HepG2 (cell line): ENCODE data around the gene ATP11A. TPM values are rescaled to one million over a fixed set of nuclear protein-coding genes. Genes with fewer than 3 reads are reported as not detected.

Experiments used
- ARID2 ChIP-seq: sonication (generic); formaldehyde crosslinking; IDR thresholded peaks from 2 replicates; pipeline ENCODE4 v1.8.1; 2022; ENCODE audit warnings: mild to moderate bottlenecking, missing genetic modification reagents, borderline replicate concordance
- ATF7-NPFF ChIP-seq: sonication (generic); formaldehyde crosslinking; IDR thresholded peaks from 2 replicates; pipeline ENCODE4 v1.8.1; 2023; ENCODE audit warnings: mild to moderate bottlenecking, low read depth, missing genetic modification reagents, moderate library complexity
- CC2D1A ChIP-seq: sonication (generic); formaldehyde crosslinking; IDR thresholded peaks from 2 replicates; pipeline ENCODE4 v1.8.1; 2023; ENCODE audit warnings: mild to moderate bottlenecking, missing genetic modification reagents
- DRAP1 ChIP-seq: IDR thresholded peaks from 2 replicates; pipeline ENCODE4 v1.6.1; 2016; ENCODE audit warnings: missing genetic modification reagents, missing compliant biosample characterization
- FOSL2 ChIP-seq: sonication (generic); formaldehyde crosslinking; IDR thresholded peaks from 2 replicates; pipeline ENCODE4 v1.4.0; 2020; ENCODE audit warnings: missing genetic modification reagents
- FOXA3 ChIP-seq: IDR thresholded peaks from 2 replicates; pipeline ENCODE4 v1.6.1; 2016; ENCODE audit warnings: missing genetic modification reagents, missing compliant biosample characterization
- FOXK1 ChIP-seq: sonication (generic); formaldehyde crosslinking; IDR thresholded peaks from 2 replicates; pipeline ENCODE4 v1.4.0; 2020; ENCODE audit warnings: low read depth, missing genetic modification reagents, borderline replicate concordance
- GPN1 ChIP-seq: sonication (generic); formaldehyde crosslinking; IDR thresholded peaks from 2 replicates; pipeline ENCODE4 v1.5.1; 2020; ENCODE audit warnings: missing genetic modification reagents, borderline replicate concordance
- GZF1 ChIP-seq: sonication (generic); formaldehyde crosslinking; IDR thresholded peaks from 2 replicates; pipeline ENCODE4 v1.5.1; 2020; ENCODE audit warnings: mild to moderate bottlenecking, missing genetic modification reagents
- HOMEZ ChIP-seq: IDR thresholded peaks from 2 replicates; pipeline ENCODE4 v1.6.1; 2016; ENCODE audit warnings: low read depth
- KLF12 ChIP-seq: sonication (generic); formaldehyde crosslinking; IDR thresholded peaks from 2 replicates; pipeline ENCODE4 v1.4.0; 2020; ENCODE audit warnings: missing genetic modification reagents, borderline replicate concordance
- KMT2A ChIP-seq: sonication (generic); formaldehyde crosslinking; IDR thresholded peaks from 2 replicates; pipeline ENCODE4 v1.4.0; 2020; ENCODE audit warnings: missing genetic modification reagents
- NCOA5 ChIP-seq: sonication (generic); formaldehyde crosslinking; IDR thresholded peaks from 2 replicates; pipeline ENCODE4 v1.4.0; 2020; ENCODE audit warnings: missing genetic modification reagents
- NFE2L2 ChIP-seq: fragments of 150-350 bp; IDR thresholded peaks from 2 replicates; pipeline ENCODE4 v1.6.1; 2014; ENCODE audit warnings: low read length
- RFXANK ChIP-seq: IDR thresholded peaks from 2 replicates; pipeline ENCODE4 v1.6.1; 2016
- SP5 ChIP-seq: IDR thresholded peaks from 2 replicates; pipeline ENCODE4 v1.6.1; 2016; ENCODE audit warnings: low read depth, borderline replicate concordance
- STAG1 ChIP-seq: sonication (generic); formaldehyde crosslinking; IDR thresholded peaks from 2 replicates; pipeline ENCODE4 v1.4.0; 2020; ENCODE audit warnings: missing genetic modification reagents
- TAF1 ChIP-seq: sonication (generic); formaldehyde crosslinking; IDR thresholded peaks from 2 replicates; pipeline ENCODE4 v1.4.0; 2020; ENCODE audit warnings: missing genetic modification reagents
- ZBTB7A ChIP-seq: sonication (generic); formaldehyde crosslinking; IDR thresholded peaks from 2 replicates; pipeline ENCODE4 v1.8.0; 2022; ENCODE audit warnings: mild to moderate bottlenecking, missing genetic modification reagents
- ZNF256 ChIP-seq: sonication (generic); formaldehyde crosslinking; conservative IDR thresholded peaks from 2 replicates; pipeline ENCODE4 v1.4.0; 2020; ENCODE audit warnings: missing genetic modification reagents
- ZNF33B ChIP-seq: sonication (generic); formaldehyde crosslinking; IDR thresholded peaks from 2 replicates; pipeline ENCODE4 v1.5.1; 2020; ENCODE audit warnings: mild to moderate bottlenecking, missing genetic modification reagents
- ZNF552 ChIP-seq: sonication (generic); formaldehyde crosslinking; IDR thresholded peaks from 2 replicates; pipeline ENCODE4 v1.9.0; 2022; ENCODE audit warnings: missing genetic modification reagents, mild to moderate bottlenecking, borderline replicate concordance
- ZNF567 ChIP-seq: sonication (generic); formaldehyde crosslinking; IDR thresholded peaks from 2 replicates; pipeline ENCODE4 v1.8.1; 2023; ENCODE audit warnings: mild to moderate bottlenecking, missing genetic modification reagents, borderline replicate concordance
- ZNF580 ChIP-seq: IDR thresholded peaks from 2 replicates; pipeline ENCODE4 v1.6.1; 2016; ENCODE audit warnings: low read depth, borderline replicate concordance
- ZNF710 ChIP-seq: sonication (generic); formaldehyde crosslinking; IDR thresholded peaks from 2 replicates; pipeline ENCODE4 v1.5.0; 2020; ENCODE audit warnings: mild to moderate bottlenecking, missing genetic modification reagents, borderline replicate concordance
- ZNF878 ChIP-seq: sonication (generic); formaldehyde crosslinking; IDR thresholded peaks from 2 replicates; pipeline ENCODE4 v1.8.1; 2023; ENCODE audit warnings: mild to moderate bottlenecking, missing genetic modification reagents, moderate library complexity
- polyA plus RNA-seq, 8 experiments: library from polyadenylated mRNA; depleted of rRNA in 3 of 8; stranded (reverse) in 7 of 8; unstranded in 1 of 8; fragments of >200 nt; fragmentation: Illumina TruSeq in 4 of 8; extraction: Trizol in 4 of 8; gene quantifications; 2 replicates each; pipeline versions ENCODE4 v1.2.1 to v1.2.3, GENCODE V29; 2011 to 2016; ENCODE audit warnings: low read depth in 4 of 8, missing spikeins in 1 of 8, mixed read lengths in 1 of 8; ENCODE audit not compliant: insufficient read depth in 1 of 8
- total RNA-seq, 5 experiments: library from RNA; depleted of rRNA; stranded (reverse); fragments of >200 nt; fragmentation: Illumina TruSeq; extraction: Trizol; gene quantifications; 2 replicates each; pipeline ENCODE4 v1.2.3, GENCODE V29; 2016; ENCODE audit warnings: low read depth in 1 of 5

ATP11A gene
- total and polyA plus RNA-seq, 2 of the 13 experiments (the other 11 are each of a cell fraction or from before 2014, with no cell fraction given) = 18.4 to 20.1 TPM

- TF ChIP-seq TAF1 (CRISPR knock-in tag) (peak; percentile 85), ZNF33B (CRISPR knock-in tag) (0 out of 2 replicates have a peak, but pooled peaks have one; percentile 76), CC2D1A (CRISPR knock-in tag) (no peak), KLF12 (CRISPR knock-in tag) (no peak), ZNF552 (CRISPR knock-in tag) (0 out of 2 replicates have a peak, but pooled peaks have one; percentile 29), NFE2L2 (no peak), DRAP1 (CRISPR knock-in tag) (no peak), ATF7-NPFF (CRISPR knock-in tag) (peak; percentile 48; the same call in 1 of the 2 replicates), FOXK1 (CRISPR knock-in tag) (0 out of 2 replicates have a peak, but pooled peaks have one; percentile 35), FOSL2 (0 out of 2 replicates have a peak, but pooled peaks have one; percentile 3), ZNF710 (CRISPR knock-in tag) (peak; percentile 31; the same call in 1 of the 2 replicates), GZF1 (CRISPR knock-in tag) (0 out of 2 replicates have a peak, but pooled peaks have one; percentile 61), ZNF256 (no peak), ZNF580 (CRISPR knock-in tag) (no peak), SP5 (CRISPR knock-in tag) (peak; percentile 47), HOMEZ (no peak), GPN1 (no peak), ZNF878 (no peak), NCOA5 (CRISPR knock-in tag) (no peak), ZBTB7A (CRISPR knock-in tag) (peak; percentile 57; the same call in 1 of the 2 replicates), STAG1 (CRISPR knock-in tag) (peak; percentile 19), KMT2A (no peak), ZNF567 (CRISPR knock-in tag) (peak; percentile 21; the same call in 1 of the 2 replicates), ARID2 (CRISPR knock-in tag) (no peak), RFXANK (no peak), FOXA3 (peak; percentile 32)
Observed at GRCh38 chr13:112689303-112690245, at the start of gene ATP11A (continued).
